H1 (cell line): ENCODE data around the gene NEU2. TPM values are rescaled to one million over a fixed set of nuclear protein-coding genes. Genes with fewer than 3 reads are reported as not detected.

Experiments used
- CTCF ChIA-PET: fragments of 300-600 bp; sonication (Branson Sonifier 250); formaldehyde crosslinking; loops from one replicate; lab custom pipeline; 2021; ENCODE audit not compliant: partially characterized antibody; lab: Charles Lee
- POLR2A ChIA-PET: fragments of 300-600 bp; sonication (Branson Sonifier 250); formaldehyde crosslinking; loops from one replicate; lab custom pipeline; 2021; ENCODE audit warnings: inconsistent platforms; ENCODE audit not compliant: partially characterized antibody; lab: Charles Lee
- DNase-seq, 2 experiments: peaks; one replicate each; pipeline versions ENCODE4 v3.0.0 to v3.0.0-alpha.2; 2010 to 2022; ENCODE audit warnings: low spot score in 2 of 2, low read depth in 1 of 2, mixed read lengths in 1 of 2
- FAIRE-seq: peaks from 2 replicates; lab custom pipeline; 2011; peaks lifted over from hg19 to GRCh38; lab: Jason Lieb, UNC
- H2AFZ ChIP-seq: 2 replicates; pipeline ENCODE4 v1.8.1; 2012; ENCODE audit warnings: low read length, inconsistent platforms
- H2AK5ac ChIP-seq: 2 replicates; pipeline ENCODE4 v1.6.1; 2013; ENCODE audit warnings: low read depth, low read length
- H2BK120ac ChIP-seq: replicated peaks from 2 replicates; pipeline ENCODE3; 2013; ENCODE audit warnings: low read depth, low read length, inconsistent platforms
- H2BK12ac ChIP-seq: 2 replicates; pipeline ENCODE4 v1.6.1; 2013; ENCODE audit warnings: low read depth, low read length
- H2BK15ac ChIP-seq: 2 replicates; pipeline ENCODE4 v1.6.1; 2013; ENCODE audit warnings: low read length
- H2BK20ac ChIP-seq: 2 replicates; pipeline ENCODE4 v1.6.1; 2013; ENCODE audit warnings: low read length
- H2BK5ac ChIP-seq: 2 replicates; pipeline ENCODE4 v1.6.1; 2013; ENCODE audit warnings: low read depth, low read length
- H3K14ac ChIP-seq: 2 replicates; pipeline ENCODE4 v1.6.1; 2013; ENCODE audit warnings: inconsistent platforms; ENCODE audit not compliant: insufficient read length
- H3K18ac ChIP-seq: 2 replicates; pipeline ENCODE4 v1.6.1; 2013; ENCODE audit warnings: low read length; ENCODE audit errors: extremely low read depth
- H3K23ac ChIP-seq: 2 replicates; pipeline ENCODE4 v1.6.1; 2013; ENCODE audit warnings: inconsistent platforms; ENCODE audit not compliant: insufficient read length
- H3K23me2 ChIP-seq: 2 replicates; pipeline ENCODE4 v1.6.1; 2013; ENCODE audit warnings: low read depth, low read length
- H3K27ac ChIP-seq: 2 replicates; pipeline ENCODE4 v1.6.1; 2011; ENCODE audit warnings: low read depth, low read length, inconsistent platforms
- H3K27me3 ChIP-seq, 4 experiments: replicated peaks in 1 of 4; 1 replicate in 1 of 4; 2 replicates in 3 of 4; pipeline versions ENCODE4 v1.6.1 to v1.8.1; 2011 to 2013; ENCODE audit warnings: low read length in 3 of 4, mild to moderate bottlenecking in 3 of 4, inconsistent platforms in 2 of 4, mixed read lengths in 2 of 4, moderate library complexity in 1 of 4; ENCODE audit not compliant: control insufficient read depth in 3 of 4, insufficient read depth in 3 of 4; ENCODE audit errors: extremely low read depth in 1 of 4
- H3K36me3 ChIP-seq, 4 experiments: 2 replicates each; pipeline versions ENCODE4 v1.6.1 to v1.8.1; 2011 to 2013; ENCODE audit warnings: mild to moderate bottlenecking in 4 of 4, low read length in 3 of 4, moderate library complexity in 2 of 4, control low read depth in 1 of 4, inconsistent platforms in 1 of 4; ENCODE audit not compliant: insufficient read depth in 4 of 4, control insufficient read depth in 2 of 4
- H3K4ac ChIP-seq: replicated peaks from 2 replicates; pipeline ENCODE3; 2013; ENCODE audit warnings: low read length, low read depth, mixed read lengths, inconsistent platforms; ENCODE audit not compliant: insufficient read length
- H3K4me1 ChIP-seq, 4 experiments: replicated peaks in 1 of 4; 1 replicate in 1 of 4; 2 replicates in 3 of 4; pipeline versions ENCODE4 v1.6.1 to v1.8.1; 2011 to 2013; ENCODE audit warnings: low read length in 3 of 4, inconsistent platforms in 2 of 4, mixed read lengths in 1 of 4; ENCODE audit not compliant: insufficient read depth in 4 of 4, control insufficient read depth in 3 of 4
- H3K4me2 ChIP-seq, 2 experiments: 2 replicates each; pipeline versions ENCODE4 v1.6.1 to v1.8.1; 2011 to 2013; ENCODE audit warnings: low read depth in 2 of 2, low read length in 2 of 2, control low read depth in 1 of 2, inconsistent platforms in 1 of 2, mild to moderate bottlenecking in 1 of 2; ENCODE audit not compliant: insufficient read depth in 1 of 2
- H3K4me3 ChIP-seq, 4 experiments: fragments of 200-600, 300-600 bp in 1 of 4; sonication (generic), shearing (Covaris generic), sonication (Bioruptor Twin) in 1 of 4; 2 replicates each; pipeline versions ENCODE4 v1.5.1 to v1.8.1; 2011 to 2016; ENCODE audit warnings: low read length in 4 of 4, low read depth in 3 of 4, control low read depth in 2 of 4, inconsistent platforms in 2 of 4, mild to moderate bottlenecking in 2 of 4, mixed read lengths in 1 of 4, moderate library complexity in 1 of 4; ENCODE audit not compliant: insufficient read depth in 2 of 4; ENCODE audit errors: extremely low read depth in 1 of 4
- H3K56ac ChIP-seq: replicated peaks from 2 replicates; pipeline ENCODE3; 2013; ENCODE audit warnings: low read depth, mild to moderate bottlenecking, mixed read lengths, low read length, inconsistent platforms; ENCODE audit not compliant: insufficient read length
- H3K79me1 ChIP-seq: 2 replicates; pipeline ENCODE4 v1.6.1; 2013; ENCODE audit warnings: low read depth, low read length, control low read depth
- H3K79me2 ChIP-seq, 2 experiments: 2 replicates each; pipeline versions ENCODE4 v1.6.1 to v1.8.1; 2012 to 2013; ENCODE audit warnings: low read length in 2 of 2, mild to moderate bottlenecking in 2 of 2, inconsistent platforms in 1 of 2; ENCODE audit not compliant: insufficient read depth in 2 of 2, control insufficient read depth in 1 of 2
- H3K9ac ChIP-seq, 4 experiments: replicated peaks in 1 of 4; 1 replicate in 1 of 4; 2 replicates in 3 of 4; pipeline versions ENCODE4 v1.6.1 to v1.8.1; 2011 to 2013; ENCODE audit warnings: low read depth in 3 of 4, low read length in 3 of 4, control low read depth in 2 of 4, mild to moderate bottlenecking in 2 of 4, moderate library complexity in 2 of 4, inconsistent platforms in 1 of 4; ENCODE audit errors: extremely low read depth in 1 of 4
- H3K9me3 ChIP-seq, 2 experiments: 2 replicates each; pipeline versions ENCODE4 v1.6.1 to v1.8.1; 2012 to 2013; ENCODE audit warnings: mild to moderate bottlenecking in 2 of 2, moderate library complexity in 2 of 2, control low read depth in 1 of 2, inconsistent platforms in 1 of 2, low read depth in 1 of 2, low read length in 1 of 2, mixed read lengths in 1 of 2; ENCODE audit not compliant: insufficient read depth in 2 of 2
- H4K20me1 ChIP-seq, 2 experiments: replicated peaks in 1 of 2; 2 replicates each; pipeline versions ENCODE3 to v1.8.1; 2011 to 2013; ENCODE audit warnings: inconsistent platforms in 2 of 2, low read length in 2 of 2, mild to moderate bottlenecking in 1 of 2; ENCODE audit not compliant: insufficient read depth in 2 of 2, control insufficient read depth in 1 of 2
- H4K5ac ChIP-seq: 2 replicates; pipeline ENCODE4 v1.6.1; 2013; ENCODE audit warnings: low read length, low read depth, mixed read lengths, inconsistent platforms; ENCODE audit not compliant: insufficient read length
- H4K8ac ChIP-seq: 2 replicates; pipeline ENCODE4 v1.8.0; 2013; ENCODE audit warnings: mild to moderate bottlenecking, moderate library complexity, low read length, inconsistent platforms; ENCODE audit not compliant: insufficient read depth; ENCODE audit errors: extremely low read depth
- H4K91ac ChIP-seq: replicated peaks from 2 replicates; pipeline ENCODE3; 2013; ENCODE audit warnings: low read length, mixed read lengths, inconsistent platforms; ENCODE audit not compliant: insufficient read length
- ASH2L ChIP-seq: fragments of 200-600, 300-600 bp; sonication (generic); IDR thresholded peaks from one replicate; pipeline ENCODE4 v1.7.1; 2017; ENCODE audit warnings: low read length
- CHD2 ChIP-seq: IDR thresholded peaks from 2 replicates; pipeline ENCODE4 v1.6.1; 2012; ENCODE audit warnings: low read length, improper control_type of control experiment
- CTBP2 ChIP-seq: IDR thresholded peaks from 2 replicates; pipeline ENCODE4 v1.7.0; 2011; ENCODE audit warnings: borderline replicate concordance, mild to moderate bottlenecking, moderate library complexity, mixed read lengths, low read length; ENCODE audit not compliant: insufficient read depth, insufficient read length
- EGR1 ChIP-seq: IDR thresholded peaks from 2 replicates; pipeline ENCODE4 v1.6.1; 2011; ENCODE audit warnings: low read depth, low read length, borderline replicate concordance
- POLR2AphosphoS5 ChIP-seq: IDR thresholded peaks from 2 replicates; pipeline ENCODE4 v1.6.1; 2011; ENCODE audit warnings: low read depth, low read length
- SUZ12 ChIP-seq: fragments of 200-600 bp; sonication (generic); IDR thresholded peaks from 2 replicates; pipeline ENCODE4 v1.6.1; 2012; ENCODE audit warnings: mild to moderate bottlenecking, inconsistent platforms, low read length, moderate library complexity, mixed read lengths
- TCF12 ChIP-seq: IDR thresholded peaks from 2 replicates; pipeline ENCODE4 v1.6.1; 2011; ENCODE audit warnings: low read depth, mild to moderate bottlenecking, low read length
- TEAD4 ChIP-seq: IDR thresholded peaks from 2 replicates; pipeline ENCODE4 v1.6.1; 2012; ENCODE audit warnings: low read depth, low read length, inconsistent platforms, mixed read lengths
- ZNF274 ChIP-seq: IDR thresholded peaks from 2 replicates; pipeline ENCODE4 v1.7.0; 2012; ENCODE audit warnings: low read length, borderline replicate concordance; ENCODE audit errors: extremely low read depth
- WGBS, 2 experiments: shearing (Covaris generic) in 1 of 2; methylation state at CpG; one replicate each; pipeline versions ENCODE4 v1.1.6 to v1.1.7; 2013 to 2015; ENCODE audit warnings: low lambda C conversion rate in 2 of 2, mixed read lengths in 2 of 2, inconsistent platforms in 1 of 2, low coverage in 1 of 2, missing lambda C conversion rate in 1 of 2; ENCODE audit not compliant: insufficient replicate concordance in 2 of 2, insufficient coverage in 1 of 2, insufficient read length in 1 of 2; ENCODE audit errors: extremely low coverage in 1 of 2, missing lambda C conversion rate in 1 of 2; 5-methylcytosine and 5-hydroxymethylcytosine counted together
- polyA plus RNA-seq, 7 experiments: library from polyadenylated mRNA; depleted of rRNA in 3 of 7; stranded (reverse) in 5 of 7; unstranded in 2 of 7; fragments of >200 nt in 5 of 7; fragments of 200-250 nt in 2 of 7; gene quantifications; 1 replicate in 5 of 7; 2 replicates in 1 of 7; 4 replicates in 1 of 7; pipeline versions ENCODE4 v1.2.1 to v1.2.3, GENCODE V29; 2011 to 2013; ENCODE audit warnings: missing spikeins in 2 of 7, mixed read lengths in 2 of 7
- total RNA-seq: library from RNA; stranded (reverse); fragmentation: NEBNext Ultra II Directional; extraction: Animal tissue kit (Norgen Biotek cat#: 25700); gene quantifications from 2 replicates; pipeline ENCODE4 v1.2.1, GENCODE V29; 2021
- TF ChIP-seq, protein P1 (sequence below): IDR thresholded peaks from 2 replicates; pipeline ENCODE4 v1.6.1; 2012; ENCODE audit warnings: inconsistent platforms

NEU2 gene
- total and polyA plus RNA-seq, 2 of the 8 experiments (the other 6 are each of a cell fraction or from before 2014, with no cell fraction given): 0.12 TPM; not detected in 1

DNA sequence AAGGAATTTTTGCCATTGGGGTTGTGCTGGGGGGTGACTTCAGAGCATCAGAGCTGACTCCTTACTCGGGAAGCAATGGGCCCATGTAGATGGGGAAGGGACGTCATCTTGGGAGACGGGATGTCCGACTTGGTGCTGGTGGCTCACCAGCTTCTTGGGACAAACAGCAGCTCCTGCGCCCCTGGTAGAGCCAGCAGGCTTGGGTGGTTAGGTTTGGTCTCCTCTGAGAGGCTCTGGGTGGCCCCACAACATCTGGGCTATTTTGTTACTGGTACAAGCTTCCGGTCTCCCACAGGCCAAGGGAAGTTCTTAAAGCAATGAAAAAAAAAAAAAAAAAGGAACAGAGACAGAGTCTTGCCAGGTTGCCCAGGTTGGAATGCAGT lies 21.2 kb upstream of the NEU2 start:
- Histone ChIP-seq H2BK120ac (no peak overlapping the region), H3K56ac (peak overlapping the region; percentile 2), H3K23me2 (peaks cover 10% of the 10 kb centered on the region; the same call in 1 of the 2 replicates), H2BK15ac (no peak overlapping the region), H3K4ac (no peak overlapping the region), H3K79me1 (no peaks in the 10 kb centered on the region), H3K9ac (no peak overlapping the region), H3K9me3 (no peaks in the 10 kb centered on the region), H2BK12ac (no peak overlapping the region), H2AK5ac (no peak overlapping the region), H3K4me2 (no peak overlapping the region), H2BK5ac (no peak overlapping the region), H4K5ac (no peak overlapping the region), H4K8ac (no peak overlapping the region), H3K4me1 (no peaks in the 10 kb centered on the region), H2AFZ (no peak overlapping the region), H3K23ac (no peak overlapping the region), H3K36me3 (no peaks in the 10 kb centered on the region), H4K91ac (no peak overlapping the region), H2BK20ac (no peak overlapping the region), H3K27ac (no peak overlapping the region), H3K27me3 (no peaks in the 10 kb centered on the region), H3K14ac (no peak overlapping the region), H3K18ac (no peak overlapping the region), H4K20me1 (no peaks in the 10 kb centered on the region), H3K4me3 (no peak overlapping the region), H3K79me2 (no peaks in the 10 kb centered on the region)
- TF ChIP-seq EGR1 (no peak), TEAD4 (no peak), CHD2 (no peak), SUZ12 (no peak), TCF12 (no peak), POLR2AphosphoS5 (no peak), ASH2L (no peak), CTBP2 (no peak), ZNF274 (no peak)
- TF ChIP-seq, protein P1, sequence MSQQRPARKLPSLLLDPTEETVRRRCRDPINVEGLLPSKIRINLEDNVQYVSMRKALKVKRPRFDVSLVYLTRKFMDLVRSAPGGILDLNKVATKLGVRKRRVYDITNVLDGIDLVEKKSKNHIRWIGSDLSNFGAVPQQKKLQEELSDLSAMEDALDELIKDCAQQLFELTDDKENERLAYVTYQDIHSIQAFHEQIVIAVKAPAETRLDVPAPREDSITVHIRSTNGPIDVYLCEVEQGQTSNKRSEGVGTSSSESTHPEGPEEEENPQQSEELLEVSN: no peak
- DNase-seq (no peak), FAIRE-seq (no peak)
- WGBS, 2 experiments: 91% methylated on average over 6 of the region's 6 CpGs; no CpG with 5 or more reads in 1 of the 2 experiments
- POLR2A ChIA-PET: interaction anchor here (1.1 kb wide), 1 partner anchor 38 kb away, joined by 3 read pairs; no protein-coding TSS in a partner anchor
- CTCF ChIA-PET: interaction anchor here (0.8 to 2.9 kb wide), 3 partner anchors 13 to 240 kb away, joined by 3 to 10 read pairs (median 3); partner anchors contain the start of gene ATG16L1
